HG03097 (cell line): ENCODE data around the gene ACCSL.
A peak's percentile ranks its signal among the peaks of the same experiment; 100 is the strongest.

ENCODE experiments used
- ATAC-seq: cut with Tn5 transposase; IDR thresholded peaks from one replicate; pipeline ENCODE4 v1.9.1; 2021; ENCODE audit not compliant: unreplicated experiment, low FRiP score

ACCSL gene

DNA sequence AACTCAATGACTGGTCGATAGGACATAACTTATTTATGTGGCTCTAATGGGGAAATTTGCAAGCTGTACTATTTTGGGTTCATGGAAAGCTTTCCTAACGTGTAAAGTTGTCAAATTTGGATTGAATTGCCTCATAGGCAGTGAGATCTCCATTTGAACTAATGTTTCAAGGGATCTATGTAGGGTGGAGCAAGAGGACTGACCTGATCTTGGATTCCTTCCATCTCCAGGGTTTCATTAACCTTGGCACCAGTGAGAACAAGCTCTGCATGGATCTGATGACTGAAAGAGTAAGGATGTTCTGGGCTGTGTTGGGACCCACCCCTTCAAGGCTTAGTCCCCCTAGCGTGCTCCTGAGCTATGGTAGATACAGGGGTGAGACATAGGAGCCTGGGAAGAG lies 2.1 kb downstream of the ACCSL start:
- no peak for ATAC-seq

DNA sequence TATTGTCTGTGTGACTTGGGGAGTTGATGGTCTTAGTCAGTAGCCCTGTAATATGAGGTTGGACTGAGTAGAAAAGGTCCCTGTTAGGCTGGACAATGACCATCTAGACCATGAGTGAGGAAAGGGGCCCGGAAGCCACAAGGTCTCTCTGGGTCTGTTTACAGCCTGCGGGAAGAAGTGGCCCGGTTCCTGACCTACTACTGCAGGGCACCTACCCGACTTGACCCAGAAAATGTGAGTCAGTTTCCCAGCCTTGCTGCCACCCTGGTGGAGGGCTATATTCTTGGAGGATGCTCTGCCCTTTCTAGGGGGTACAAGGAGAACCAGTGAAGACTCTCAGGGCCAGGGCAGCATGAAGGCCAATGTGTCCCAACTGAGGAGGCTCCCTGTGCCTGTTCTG lies 3.4 kb downstream of the ACCSL start:
- ATAC-seq, result no peak

GRCh38 chr11:44057340-44057739 lies 9.6 kb downstream of the ACCSL start:
- ATAC-seq, result no peak

- no peak for ATAC-seq
Measured at GRCh38 chr11:44058275-44058674, 10.5 kb downstream of the ACCSL start.

DNA sequence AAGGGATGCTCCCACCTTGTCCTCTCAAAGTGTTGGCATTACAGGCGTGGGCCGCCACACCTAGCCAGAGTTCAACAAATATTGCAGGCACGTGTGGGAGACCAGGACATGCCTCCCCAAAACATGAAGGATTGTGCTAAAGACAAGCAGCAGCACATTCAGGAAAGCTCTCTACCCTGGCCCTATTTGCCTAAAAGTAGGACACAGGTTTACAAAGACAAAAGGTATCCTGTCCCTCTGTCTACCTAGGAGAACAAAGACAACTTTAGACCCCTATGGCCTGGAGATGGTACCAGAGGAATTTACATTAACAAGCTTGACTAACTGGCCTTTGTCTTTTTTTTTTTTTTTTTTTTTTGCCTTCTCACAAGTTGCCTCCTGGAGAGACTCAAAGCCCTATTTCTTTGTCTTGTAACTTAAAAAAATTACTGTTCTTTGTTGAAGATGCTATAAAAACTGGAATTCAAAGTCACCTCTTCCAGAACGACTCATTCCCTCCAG lies 17.4 kb downstream of the ACCSL start:
- ATAC-seq, result no peak

DNA sequence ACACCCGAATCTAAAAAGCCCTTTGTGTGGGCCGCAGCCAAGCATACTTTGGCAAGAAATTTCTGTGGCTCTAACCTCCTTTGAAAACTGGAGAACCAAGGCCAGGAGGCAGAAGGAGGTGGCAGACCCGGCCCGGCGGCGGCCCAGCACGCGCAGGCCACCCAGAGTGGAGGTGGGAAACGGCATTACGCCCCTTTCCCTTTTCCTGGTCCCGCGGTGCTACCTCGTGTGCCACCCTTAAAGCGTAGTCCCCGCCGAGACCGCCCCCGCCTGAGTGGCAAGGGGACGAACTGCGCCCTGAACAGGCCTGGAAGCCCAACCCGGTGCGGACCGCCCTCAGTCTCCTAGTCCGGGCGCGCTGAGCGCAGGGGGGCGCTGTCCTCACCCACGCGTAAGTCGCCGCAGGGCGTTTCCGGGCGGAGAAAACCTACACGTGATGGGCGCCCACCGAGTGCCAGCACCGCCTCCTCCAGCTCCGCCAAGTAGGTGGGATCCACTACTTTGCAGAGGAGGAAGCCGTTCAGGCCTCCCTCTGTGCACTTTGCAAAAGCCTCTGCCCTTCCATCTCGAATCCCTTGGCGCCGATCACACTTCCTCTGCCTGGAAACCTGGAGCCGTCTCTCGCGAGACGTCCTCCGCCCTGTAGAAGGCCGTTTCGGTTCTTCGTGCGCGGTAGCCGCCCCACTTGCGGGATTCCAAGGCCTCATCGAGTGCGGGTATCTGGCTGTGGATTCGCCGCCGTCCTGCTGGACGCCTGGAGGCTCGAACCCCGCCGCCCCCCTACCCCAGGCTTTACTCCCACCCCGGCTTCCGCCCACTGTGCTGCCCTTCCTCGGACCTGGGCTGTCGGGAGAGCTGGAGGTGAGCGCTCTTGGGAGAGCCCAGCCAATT lies 18.3 kb downstream of the ACCSL start, which contains the start of gene ACCS:
ACCS (plus strand) TSS at position 430 of the 891 bp plus-strand sequence. CDS start 1,358 bp downstream, outside the sequence.
- ATAC-seq, result peak; percentile 93

GRCh38 chr11:44066732-44067141 lies 19.0 kb downstream of the ACCSL start:
- no peak for ATAC-seq

GRCh38 chr11:44067266-44067665 lies 19.5 kb downstream of the ACCSL start:
- ATAC-seq, result no peak

GRCh38 chr11:44068180-44068579 lies 20.4 kb downstream of the ACCSL start:
- no peak for ATAC-seq

GRCh38 chr11:44071157-44071556 lies 23.4 kb downstream of the ACCSL start:
- ATAC-seq, result no peak

GRCh38 chr11:44072757-44073658 lies 25.2 kb downstream of the ACCSL start:
- no peak for ATAC-seq

- ATAC-seq, result no peak
Measured at GRCh38 chr11:44078794-44079193, 31.0 kb downstream of the ACCSL start.

- ATAC-seq, result no peak
Measured at GRCh38 chr11:44079376-44079775, 31.6 kb downstream of the ACCSL start.

DNA sequence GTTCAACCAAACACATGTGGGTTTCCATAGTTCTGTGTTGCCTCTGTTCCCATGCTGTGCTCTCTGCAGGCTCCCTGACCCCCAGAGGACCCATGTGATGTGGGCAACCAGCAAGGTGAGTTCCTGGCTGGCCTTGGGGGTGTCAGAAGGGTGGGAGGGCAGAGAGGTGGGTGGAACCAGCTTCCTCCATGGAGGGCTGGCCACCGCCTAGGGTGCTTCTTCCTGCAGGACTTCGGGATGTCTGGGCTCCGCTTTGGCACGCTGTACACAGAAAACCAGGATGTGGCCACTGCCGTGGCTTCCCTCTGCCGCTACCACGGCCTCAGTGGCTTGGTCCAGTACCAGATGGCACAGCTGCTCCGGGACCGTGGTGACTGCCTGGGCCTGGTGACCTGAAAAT lies 33.2 kb downstream of the ACCSL start:
- no peak for ATAC-seq

GRCh38 chr11:44082645-44083044 lies 34.9 kb downstream of the ACCSL start:
- ATAC-seq, result no peak

DNA sequence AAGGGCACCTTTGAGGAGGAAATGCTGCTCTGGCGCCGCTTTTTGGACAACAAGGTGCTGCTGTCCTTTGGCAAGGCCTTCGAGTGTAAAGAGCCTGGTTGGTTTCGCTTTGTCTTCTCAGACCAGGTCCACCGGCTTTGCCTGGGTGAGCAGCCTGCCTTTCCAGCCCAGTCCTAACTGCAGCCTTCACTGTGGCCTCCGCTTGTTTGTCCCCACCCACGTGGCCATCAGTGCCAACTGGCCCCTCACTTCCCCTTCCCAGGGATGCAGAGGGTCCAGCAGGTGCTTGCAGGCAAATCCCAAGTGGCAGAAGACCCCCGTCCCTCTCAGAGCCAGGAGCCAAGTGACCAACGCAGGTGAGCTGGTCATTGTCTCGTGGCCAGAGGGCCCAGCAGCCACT lies 35.7 kb downstream of the ACCSL start:
- ATAC-seq, result no peak

DNA sequence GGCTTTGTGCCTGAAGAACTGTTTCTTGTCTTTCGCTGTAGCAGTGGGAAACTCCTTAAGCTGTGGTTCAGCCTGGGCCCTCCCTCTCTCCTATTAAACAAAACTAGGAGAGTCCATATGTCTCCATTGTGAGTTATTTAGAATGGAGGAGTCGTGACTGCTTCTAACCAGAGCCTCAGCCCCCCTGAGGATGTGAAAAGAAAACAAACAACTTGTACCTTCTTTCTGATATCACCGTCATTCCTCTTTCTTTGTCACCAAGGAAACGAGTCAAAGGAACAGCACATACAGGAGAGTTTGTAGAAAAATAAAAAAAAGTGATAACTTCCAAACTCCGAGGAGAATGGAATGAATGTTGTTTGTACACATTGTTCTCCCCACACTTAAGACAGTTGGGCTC lies 36.1 kb downstream of the ACCSL start:
- no peak for ATAC-seq

- ATAC-seq, result no peak
Measured at GRCh38 chr11:44085330-44085729, 37.5 kb downstream of the ACCSL start.

DNA sequence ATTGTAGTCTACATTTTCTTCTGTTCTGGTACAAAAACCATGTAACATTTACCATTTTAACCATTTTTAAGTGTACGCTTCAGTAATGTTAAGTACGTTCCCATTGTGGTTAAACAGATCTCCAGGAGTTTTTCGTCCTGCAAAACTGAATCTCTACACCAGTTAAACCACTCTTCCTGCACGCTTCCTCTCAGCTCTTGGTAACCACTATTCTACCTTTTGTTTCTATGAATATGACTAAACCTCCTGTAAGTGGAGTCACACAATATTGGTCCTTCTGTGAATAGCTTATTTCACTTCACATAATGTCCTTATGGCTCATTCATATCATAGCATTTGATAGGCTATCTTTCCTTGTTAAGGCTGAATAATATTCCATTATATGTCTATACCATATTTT lies 40.6 kb downstream of the ACCSL start:
- no peak for ATAC-seq

GRCh38 chr11:44088871-44089270 lies 41.1 kb downstream of the ACCSL start:
- no peak for ATAC-seq

GRCh38 chr11:44090539-44090938 lies 42.8 kb downstream of the ACCSL start:
- ATAC-seq, result no peak
